ENCODE results near the gene MBLAC2.

Gene MBLAC2

DNA sequence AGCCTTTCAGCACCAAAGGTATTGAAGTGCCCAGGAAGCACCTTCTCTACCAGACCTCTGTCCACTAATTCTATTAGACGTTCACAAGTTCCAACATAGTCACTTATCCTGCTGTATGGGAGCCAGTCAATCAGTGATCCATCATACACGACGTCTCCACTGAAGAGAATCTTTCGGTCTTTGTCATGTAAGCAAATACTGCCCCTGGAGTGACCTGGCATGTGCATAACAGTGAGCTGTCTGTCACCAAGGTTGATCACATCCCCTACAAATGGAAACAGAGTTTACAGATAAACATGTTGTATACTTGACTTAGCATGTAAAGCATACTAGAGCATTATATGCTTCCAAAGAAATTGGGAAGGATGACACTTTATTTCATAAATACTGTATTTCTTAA is 13.3 kb downstream of the MBLAC2 start:
- no peak for DNase-seq (ENCODE audit: low read depth)

DNA sequence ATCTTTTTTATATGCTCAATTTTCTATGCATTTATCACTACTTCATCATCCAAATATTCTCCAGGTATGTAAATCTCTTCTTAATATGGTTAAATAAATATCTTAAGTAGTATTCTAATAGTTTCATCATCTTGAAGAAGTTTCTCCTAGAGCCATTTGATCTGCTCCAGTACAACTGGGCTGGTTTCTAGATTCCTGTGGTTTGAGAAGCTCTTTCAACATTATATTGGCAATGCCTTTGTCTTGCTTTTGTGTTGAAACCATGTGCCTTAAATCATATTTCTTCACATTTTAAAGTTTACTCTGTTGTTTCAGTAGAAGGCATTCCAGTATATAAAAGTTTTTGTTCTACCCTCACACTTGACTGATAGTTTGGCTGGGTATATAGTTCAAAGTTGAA is 27.6 kb downstream of the MBLAC2 start:
- no peak for DNase-seq (ENCODE audit: low read depth)

DNA sequence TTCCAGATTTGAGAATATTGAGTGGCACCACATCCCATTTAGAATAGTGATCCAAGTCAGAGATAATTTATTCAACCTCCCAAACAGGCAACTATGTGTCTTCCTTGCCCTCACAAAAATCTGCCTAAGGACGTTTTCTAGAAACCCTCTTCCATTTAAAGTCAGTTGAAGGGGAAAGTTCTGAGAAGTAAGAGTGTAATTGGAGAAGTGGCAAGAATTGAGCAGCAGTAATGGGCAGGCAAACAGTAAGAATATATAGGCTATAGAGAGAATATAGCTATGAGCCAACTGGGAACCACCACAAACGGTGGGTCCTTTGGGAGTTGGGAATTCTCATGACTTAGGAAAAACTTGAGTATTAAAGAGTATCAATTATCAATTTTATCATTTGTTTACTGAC is 33.9 kb downstream of the MBLAC2 start:
- DNase-seq (ENCODE audit: low read depth): no peak

DNA sequence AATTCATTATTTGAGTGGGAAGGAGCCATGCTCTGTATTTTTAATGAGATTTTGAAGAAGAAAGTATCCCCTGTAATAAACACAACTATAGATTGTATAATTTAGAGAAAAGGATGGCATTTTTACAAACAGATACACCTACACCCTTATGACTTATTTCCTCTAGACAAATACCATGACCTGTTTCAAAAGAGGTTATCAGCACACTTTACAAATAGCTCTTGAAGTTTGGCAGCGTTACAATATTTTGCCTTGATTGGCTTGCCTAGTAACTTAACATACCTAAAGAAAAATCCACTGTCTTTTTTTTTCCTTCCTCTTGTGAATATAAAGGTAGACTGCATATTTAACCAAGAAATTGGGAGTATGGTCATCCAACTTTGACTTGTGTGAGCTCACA is 36.5 kb downstream of the MBLAC2 start:
- no peak for DNase-seq (ENCODE audit: low read depth)

DNA sequence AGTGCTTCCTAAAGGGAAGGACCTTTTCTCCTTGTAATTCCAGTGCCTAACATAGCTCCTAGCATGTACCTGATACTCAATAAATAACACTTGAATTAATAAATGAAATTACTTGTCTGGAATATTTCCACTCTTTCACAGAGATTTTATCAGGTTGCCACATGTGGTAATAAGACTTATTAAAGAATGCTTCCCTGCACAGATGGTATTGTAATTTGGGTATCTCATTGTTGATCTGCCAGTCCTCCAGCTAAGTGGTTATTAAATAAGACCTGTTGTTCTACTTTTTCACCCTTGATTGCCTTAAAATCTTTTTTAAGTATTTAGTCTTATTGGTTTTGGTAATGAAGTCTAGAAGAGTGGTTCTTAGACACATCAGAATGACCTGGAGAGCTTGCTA is 36.9 kb downstream of the MBLAC2 start:
- DNase-seq (ENCODE audit: low read depth): no peak

DNA sequence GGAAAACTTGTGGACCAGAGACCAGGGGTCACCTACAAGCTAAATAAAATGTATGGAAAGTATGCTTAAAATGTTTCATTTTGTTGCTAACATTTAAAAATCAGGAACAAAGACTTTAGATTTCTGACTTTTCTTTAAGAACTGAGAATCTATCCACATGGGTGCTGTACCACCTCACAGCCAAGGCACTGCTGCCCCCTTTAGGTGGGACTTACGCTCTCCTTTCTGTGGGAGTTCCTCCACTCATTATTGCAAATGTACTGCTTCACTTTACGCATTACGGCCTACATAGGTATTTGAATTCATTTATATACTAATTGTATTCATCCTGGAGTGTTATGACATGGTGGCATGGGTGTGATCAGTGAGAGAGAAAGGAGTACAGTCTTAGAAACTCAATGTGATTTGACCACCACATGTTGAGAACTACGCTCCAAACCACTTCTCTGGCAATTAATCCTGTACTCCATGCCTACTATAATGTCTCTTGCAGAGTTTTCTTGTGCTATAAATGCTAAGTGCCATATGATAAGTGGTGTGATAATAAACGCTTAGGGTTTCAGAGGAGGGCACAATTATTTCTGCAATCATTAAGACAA is 40.4 kb downstream of the MBLAC2 start:
- DNase-seq (ENCODE audit: low read depth): no peak

DNA sequence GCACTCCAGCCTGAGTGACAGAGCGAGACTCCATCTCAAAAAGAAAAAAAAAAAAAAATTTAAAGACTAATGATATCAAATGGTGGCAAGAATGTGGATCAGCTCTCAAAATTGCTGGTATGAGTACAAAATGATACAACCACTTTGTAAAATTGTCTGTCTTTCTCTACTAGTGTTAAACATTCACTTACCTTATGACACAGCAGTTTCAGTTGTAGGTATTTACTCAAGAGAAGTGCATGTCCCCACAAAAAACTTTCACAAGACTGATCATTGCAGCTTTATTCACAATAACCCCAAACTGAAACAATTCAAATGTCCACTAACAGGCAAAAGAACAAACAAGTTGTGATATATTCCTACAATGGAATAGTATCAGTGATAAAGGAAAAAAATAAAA is 50.3 kb downstream of the MBLAC2 start:
- DNase-seq (ENCODE audit: low read depth): no peak

DNA sequence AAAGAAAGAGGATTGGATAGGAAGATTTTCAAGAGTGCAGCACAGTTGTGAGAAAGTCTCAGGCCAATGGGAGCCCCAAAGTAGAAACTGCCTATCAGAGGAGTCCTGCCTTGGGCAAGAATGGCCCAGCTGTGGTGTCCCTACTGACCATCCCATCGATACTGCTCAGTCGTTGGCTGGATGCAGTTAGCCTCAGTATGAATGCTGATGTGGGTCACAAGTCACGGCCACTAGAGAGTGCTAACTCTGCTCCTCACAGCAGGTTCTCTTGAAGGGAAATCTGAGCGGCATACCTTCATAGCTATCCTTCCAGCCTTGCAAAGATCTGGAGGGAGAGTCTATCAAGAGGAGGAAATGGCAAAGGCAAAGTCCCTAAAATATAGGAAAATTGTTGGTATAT is 53.4 kb downstream of the MBLAC2 start:
- DNase-seq (ENCODE audit: low read depth): no peak

DNA sequence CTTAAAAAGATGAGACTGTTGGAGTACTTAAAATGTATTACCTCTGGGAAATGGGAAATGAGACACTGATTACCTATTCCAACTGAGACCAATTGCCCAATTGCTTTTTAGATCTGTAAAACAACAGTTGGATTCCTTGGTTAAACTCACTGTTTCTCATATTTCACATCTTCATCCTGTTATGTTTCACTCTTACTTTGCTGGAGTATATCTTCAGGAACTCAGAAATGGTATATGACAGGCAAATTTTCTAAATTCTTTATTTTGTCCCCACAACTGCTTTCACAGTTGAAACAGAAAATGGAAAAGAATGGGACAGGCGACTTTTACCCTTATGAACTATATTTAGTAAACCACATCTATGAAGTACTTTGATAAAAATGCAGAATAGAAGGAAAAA is 56.4 kb downstream of the MBLAC2 start:
- DNase-seq (ENCODE audit: low read depth): no peak

DNA sequence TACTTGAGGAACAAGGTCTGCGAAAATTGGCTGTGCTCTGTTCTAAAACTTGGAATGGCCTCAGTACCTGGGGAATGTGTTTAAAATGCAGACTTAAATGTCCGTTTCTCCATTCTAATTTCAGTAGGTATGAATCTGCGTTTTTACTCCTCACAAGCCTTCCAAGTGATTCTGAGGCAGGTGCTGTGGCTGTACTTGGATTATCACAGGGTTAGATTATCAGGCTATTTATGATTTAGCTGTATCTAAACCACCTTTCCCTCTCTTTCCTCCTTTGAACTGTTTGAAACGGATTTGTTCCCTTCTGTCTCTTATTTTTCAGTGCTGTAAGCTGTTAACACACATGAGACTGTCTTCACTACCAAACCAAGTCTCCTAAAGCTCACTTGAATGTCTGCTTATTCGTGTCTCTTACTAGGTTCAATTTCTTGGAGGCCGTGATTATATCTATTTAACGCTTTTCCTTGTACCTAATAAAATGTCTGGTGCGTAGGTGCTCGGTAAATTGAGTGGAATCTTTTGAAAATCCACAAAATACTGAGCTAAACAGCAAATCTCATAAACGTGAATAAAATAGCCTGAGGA is 64.3 kb downstream of the MBLAC2 start:
- DNase-seq (ENCODE audit: low read depth): no peak

DNA sequence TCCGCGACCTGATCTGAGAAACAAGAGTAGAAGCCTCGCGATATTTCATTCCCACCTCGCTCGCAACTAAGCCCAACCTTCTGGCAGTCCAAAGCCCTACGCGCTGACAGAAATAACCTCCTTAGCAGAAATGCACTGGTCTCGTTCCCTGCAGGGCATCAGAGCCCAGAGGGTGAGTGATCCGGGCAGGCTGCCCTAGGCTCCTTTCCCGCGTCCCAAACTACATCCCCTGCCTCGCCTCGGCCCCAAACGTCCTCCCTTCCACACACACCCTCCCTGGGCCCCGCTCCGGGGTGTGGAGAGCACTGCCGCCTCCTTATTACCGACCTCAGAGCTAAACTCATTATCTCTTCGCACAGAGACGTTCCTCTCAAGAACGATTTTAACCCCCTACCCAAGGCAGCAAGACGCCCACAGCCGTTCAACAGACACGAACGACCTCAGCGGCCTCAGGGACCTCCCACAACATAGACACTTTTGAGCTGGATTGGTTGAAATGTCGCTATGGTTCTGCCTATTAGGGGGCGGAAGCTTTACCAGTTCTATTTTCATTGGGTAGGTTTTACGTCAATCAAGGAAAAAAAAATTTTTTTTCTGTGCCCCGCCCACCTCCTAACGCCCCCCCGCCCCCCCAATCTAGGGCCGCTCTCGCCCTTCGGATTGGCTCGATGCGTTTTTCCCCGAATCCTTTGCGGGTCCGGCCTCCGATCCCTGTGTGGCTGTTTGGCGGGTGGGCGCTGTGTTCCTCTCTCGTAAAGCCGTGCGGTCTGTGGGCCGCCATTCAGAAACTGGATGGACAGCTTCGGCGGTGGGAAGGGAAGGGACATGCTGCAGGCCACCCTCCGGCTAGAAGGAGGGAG is 65.0 kb downstream of the MBLAC2 start, which contains the start of gene CETN3:
CETN3 (minus strand) TSS at position 439 of the 860 bp plus-strand sequence; CDS start at position 344, 95 bp downstream.
- peak; percentile 88 for DNase-seq (ENCODE audit: low read depth)

DNA sequence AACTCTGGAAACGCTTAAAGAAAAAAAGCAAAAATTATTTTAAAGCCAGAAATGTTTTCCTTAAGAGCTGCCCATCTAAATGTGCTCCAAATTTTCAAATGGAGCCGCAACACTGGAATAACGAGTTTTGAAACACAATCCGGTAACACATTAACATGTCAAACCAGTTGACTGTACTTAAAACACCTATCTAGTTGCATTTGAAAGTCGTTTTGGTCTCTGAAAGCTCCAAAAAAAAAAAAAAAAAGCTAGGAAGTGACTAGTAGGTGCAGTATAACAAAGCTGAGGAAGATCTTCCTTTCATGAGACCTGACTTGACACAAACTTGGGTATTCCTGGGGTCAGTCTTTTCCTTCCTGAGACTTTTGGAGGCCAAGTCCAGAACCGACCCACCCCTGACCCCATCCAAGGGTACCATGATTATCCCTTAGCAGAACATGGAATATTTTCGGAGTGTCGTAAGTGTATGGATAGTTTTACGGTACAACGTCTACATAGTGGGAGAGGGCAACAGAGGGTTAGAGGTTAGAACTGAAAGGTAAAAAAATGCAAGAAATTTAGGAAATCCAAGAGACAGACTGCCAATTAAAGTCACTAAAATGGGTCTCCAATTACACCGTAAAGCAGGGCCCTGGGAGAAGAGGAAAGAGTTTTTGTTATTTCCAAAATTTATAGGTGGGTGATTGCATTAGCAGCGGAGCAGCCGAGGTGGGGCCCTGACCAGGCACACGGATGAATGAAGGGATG is 65.8 kb downstream of the MBLAC2 start:
- no peak for DNase-seq (ENCODE audit: low read depth)

Measured in non-pigmented ciliary epithelial cell (primary cell).